GM20000 (cell line): ENCODE results near the gene SLC8A1.

Source experiments
- DNase-seq: peaks from one replicate; pipeline ENCODE4 v3.0.0; 2012; ENCODE audit warnings: low spot score
- TF ChIP-seq, protein P1 (sequence below): IDR thresholded peaks from 2 replicates; pipeline ENCODE4 v1.5.1; 2012; ENCODE audit warnings: mild to moderate bottlenecking, control low read depth; ENCODE audit errors: extremely low read depth, missing control alignments

Gene SLC8A1

DNA sequence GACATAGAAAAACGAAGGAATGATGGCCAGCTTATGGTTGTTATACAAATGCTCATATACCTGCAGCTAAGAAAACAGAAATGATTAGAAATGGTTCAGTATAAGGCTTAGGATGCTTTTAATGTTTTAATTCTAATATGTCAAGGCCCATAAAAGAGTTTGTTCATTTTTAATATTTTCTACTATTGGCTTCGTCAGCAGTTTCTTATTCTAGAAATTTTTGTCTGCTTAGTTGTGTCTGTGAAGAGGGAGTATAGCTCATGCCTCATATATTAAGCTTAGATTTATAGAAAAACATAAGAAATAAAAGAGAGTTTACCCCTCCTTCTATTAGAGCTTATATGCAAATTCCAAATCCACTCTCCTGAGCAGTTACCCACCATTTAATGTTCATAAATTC is 292.6 kb downstream of the SLC8A1 start:
- no peak for DNase-seq
- TF ChIP-seq, protein P1, sequence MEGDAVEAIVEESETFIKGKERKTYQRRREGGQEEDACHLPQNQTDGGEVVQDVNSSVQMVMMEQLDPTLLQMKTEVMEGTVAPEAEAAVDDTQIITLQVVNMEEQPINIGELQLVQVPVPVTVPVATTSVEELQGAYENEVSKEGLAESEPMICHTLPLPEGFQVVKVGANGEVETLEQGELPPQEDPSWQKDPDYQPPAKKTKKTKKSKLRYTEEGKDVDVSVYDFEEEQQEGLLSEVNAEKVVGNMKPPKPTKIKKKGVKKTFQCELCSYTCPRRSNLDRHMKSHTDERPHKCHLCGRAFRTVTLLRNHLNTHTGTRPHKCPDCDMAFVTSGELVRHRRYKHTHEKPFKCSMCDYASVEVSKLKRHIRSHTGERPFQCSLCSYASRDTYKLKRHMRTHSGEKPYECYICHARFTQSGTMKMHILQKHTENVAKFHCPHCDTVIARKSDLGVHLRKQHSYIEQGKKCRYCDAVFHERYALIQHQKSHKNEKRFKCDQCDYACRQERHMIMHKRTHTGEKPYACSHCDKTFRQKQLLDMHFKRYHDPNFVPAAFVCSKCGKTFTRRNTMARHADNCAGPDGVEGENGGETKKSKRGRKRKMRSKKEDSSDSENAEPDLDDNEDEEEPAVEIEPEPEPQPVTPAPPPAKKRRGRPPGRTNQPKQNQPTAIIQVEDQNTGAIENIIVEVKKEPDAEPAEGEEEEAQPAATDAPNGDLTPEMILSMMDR, result no peak

DNA sequence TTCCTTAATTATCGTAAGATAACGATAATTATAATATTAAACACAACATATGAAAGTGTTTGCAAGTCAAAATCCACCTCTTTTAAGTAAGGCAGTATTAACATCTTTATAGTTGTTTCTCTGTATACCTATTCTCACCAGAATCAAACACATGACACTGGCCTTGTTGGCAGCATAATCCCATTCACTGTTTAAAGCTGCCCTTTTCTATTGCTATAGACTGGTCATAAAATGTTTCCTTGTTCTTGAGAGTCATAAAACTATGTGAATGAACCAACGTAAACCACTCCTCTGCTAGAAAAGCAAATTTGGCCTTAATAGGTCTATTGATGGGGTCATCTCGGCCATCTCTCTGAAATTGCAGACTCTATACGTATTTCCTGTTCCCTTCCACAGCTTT is 293.1 kb downstream of the SLC8A1 start:
- TF ChIP-seq, protein P1, result no peak
- no peak for DNase-seq

DNA sequence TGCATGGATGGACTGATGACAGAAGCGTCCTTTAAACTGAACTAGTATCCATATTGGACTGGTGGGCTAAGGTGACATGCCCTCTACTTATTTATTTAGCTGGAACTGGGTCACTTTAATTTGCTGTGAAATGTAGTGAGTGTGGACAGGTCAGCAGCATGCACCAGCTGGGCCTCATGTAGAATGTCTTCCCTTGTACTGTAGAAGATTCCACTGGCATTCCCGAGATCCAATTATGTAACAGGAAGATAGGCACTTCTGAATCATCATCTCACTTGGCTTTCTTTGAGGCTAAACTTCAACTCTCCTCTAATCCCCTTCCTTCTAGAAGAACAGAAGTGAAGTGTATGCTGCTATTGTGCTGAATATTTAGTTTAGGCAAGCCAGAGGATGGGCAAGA is 296.2 kb downstream of the SLC8A1 start:
- no peak for DNase-seq
- TF ChIP-seq, protein P1, result no peak

DNA sequence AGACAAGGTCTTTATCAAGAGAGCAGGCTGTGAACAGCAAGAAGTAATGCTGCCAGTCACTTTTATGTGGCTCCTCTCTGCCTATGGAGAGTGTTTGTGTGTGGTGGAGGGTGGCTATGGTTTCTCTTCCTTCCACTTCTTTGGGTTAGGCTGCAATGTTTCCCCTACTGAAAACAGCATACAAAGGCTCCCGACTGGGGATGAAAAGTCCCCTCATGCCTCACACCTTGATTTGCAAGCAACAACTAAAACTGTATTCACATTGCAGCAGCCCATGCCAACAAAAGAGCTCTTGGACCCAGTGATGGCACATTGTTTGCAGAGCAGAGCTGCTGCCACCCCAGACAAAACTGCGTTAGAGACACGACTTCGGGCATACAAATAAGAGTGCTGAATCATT is 301.6 kb downstream of the SLC8A1 start:
- TF ChIP-seq, protein P1, result no peak
- no peak for DNase-seq

DNA sequence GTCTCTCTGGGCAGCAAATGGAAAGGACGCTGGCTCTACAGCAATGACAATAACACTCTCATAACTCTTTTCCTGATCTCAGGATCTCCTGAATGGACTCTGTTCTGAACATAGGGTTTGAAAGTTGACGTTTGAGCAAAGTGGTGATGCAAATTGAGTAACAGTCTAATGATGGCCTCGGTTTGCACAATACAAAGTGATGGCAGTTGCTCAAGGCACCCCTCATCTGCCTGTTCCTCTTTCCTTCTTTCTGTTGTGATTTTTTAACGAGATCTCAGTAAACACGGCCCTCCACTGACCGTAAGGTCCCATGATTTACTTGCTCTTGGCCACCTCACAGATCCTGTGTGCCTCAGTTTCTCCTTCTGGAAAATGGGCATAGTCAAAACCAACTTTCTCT is 303.6 kb downstream of the SLC8A1 start:
- DNase-seq, result no peak
- TF ChIP-seq, protein P1, result no peak

DNA sequence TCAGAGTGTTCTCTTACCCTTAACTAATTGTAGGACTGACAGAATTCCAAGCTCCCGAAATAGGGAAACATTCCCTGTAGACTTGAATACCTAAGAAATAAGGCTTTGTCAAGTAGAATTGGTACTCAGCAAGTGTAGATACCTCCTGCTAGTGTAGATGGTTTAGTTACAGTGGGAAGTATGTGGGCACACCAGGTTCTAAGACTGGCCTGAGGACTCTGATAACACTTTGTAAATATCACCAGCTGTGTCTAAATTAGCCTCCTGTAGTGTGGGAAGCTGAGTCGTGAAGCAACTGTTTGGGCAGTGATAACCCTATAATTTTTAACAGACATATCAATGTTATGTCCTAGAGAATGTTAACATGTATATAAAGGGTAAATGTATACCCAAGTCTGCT is 304.5 kb downstream of the SLC8A1 start:
- TF ChIP-seq, protein P1, result no peak
- no peak for DNase-seq

DNA sequence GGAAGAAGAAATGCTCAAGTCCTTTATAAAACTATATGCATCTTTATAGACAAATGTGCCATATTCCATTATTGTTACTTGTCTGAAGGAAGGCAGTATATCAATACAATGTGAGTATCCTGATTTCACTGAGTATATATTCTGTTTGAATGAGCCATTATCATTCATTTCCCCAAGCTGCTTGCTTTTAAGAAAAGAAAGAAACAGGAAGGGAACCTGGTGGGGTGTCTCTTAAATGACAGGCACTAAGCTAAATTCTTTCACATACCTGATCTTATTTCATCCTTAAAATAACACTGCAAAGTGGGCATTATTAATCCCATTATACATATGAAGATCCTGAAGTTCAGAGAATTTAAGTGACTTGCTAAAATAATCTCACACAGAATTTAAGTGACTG is 307.9 kb downstream of the SLC8A1 start:
- TF ChIP-seq, protein P1, result no peak
- no peak for DNase-seq

DNA sequence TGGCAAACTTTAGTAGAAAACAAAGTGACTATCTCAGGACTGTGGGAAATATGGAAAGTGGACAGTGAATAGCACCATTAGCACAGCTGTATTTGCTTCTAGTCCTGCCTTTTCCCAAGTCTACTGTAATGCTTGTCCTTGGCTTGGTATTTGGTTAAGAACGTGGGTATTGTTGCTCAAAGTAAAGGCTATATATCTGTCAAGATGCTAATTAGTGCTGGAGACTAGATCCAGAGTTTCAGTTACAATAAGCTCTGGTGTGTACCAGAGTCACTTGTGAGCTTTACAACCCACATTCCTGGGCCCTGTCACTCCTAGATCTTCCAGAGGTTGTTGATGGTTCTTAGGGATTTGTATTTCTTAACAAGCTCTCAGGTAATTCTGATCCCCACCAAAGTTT is 313.6 kb downstream of the SLC8A1 start:
- TF ChIP-seq, protein P1, result no peak
- no peak for DNase-seq
